ENCODE measurements around the gene ZNF396.

- no peak for TF ChIP-seq CTCF (IDR thresholded peaks at IDR 0.05; ENCODE audit: low read length)
- no peak for TF ChIP-seq EZH2 (optimal IDR thresholded peaks at IDR 0.05; ENCODE audit: low read depth, low read length)
Measured at GRCh38 chr18:35326695-35327387, 50.3 kb downstream of the ZNF396 start.
